GM12878 (cell line): Measurements from ENCODE around the gene TXNRD3. TPM values are rescaled to one million over a fixed set of nuclear protein-coding genes. Genes with fewer than 3 reads are reported as not detected.

Experiments used
- ATAC-seq: fragments of 200-7000 bp; cut with Tn5 transposase; 3 replicates; pipeline ENCODE4 v1.9.1; 2020; ENCODE audit warnings: mild to moderate bottlenecking, moderate library complexity
- BruUV-seq: library from RNA; stranded (reverse); fragments of 400-500 nt; replicated peaks from 2 replicates; lab custom pipeline; 2021; lab: Mats Ljungman, UMichigan
- CTCF ChIA-PET: fragments of 300-600 bp; sonication (Branson Sonifier 250); formaldehyde crosslinking; extraction: SDS; loops from one replicate; lab custom pipeline; 2021; ENCODE audit warnings: inconsistent platforms; lab: Yijun Ruan, JAX
- POLR2A ChIA-PET: fragments of 350-600 bp; formaldehyde crosslinking; extraction: SDS; loops from one replicate; lab custom pipeline; 2021; ENCODE audit warnings: inconsistent platforms; lab: Charles Lee
- RAD21 ChIA-PET: fragments of 300-600 bp; sonication (Branson Sonifier 250); formaldehyde crosslinking; loops from one replicate; lab custom pipeline; 2023; ENCODE audit warnings: antibody characterized with exemption; ENCODE audit not compliant: unreplicated experiment; lab: Charles Lee
- SMC1A ChIA-PET: fragments of 300-600 bp; sonication (Branson Sonifier 250); formaldehyde crosslinking; loops from one replicate; lab custom pipeline; 2023; ENCODE audit not compliant: unreplicated experiment, uncharacterized antibody; lab: Charles Lee
- DNase-seq: peaks from one replicate; pipeline ENCODE4 v3.0.0-alpha.2; 2011; ENCODE audit warnings: low read depth, low spot score
- FAIRE-seq: peaks from 3 replicates; lab custom pipeline; 2011; peaks lifted over from hg19 to GRCh38; lab: Jason Lieb, UNC
- H2AFZ ChIP-seq: 2 replicates; pipeline ENCODE4 v1.6.0; 2011; ENCODE audit warnings: low read depth, low read length, control low read depth; ENCODE audit not compliant: control insufficient read depth
- H3K27ac ChIP-seq: 2 replicates; pipeline ENCODE4 v1.5.1; 2011; ENCODE audit warnings: control low read depth; ENCODE audit not compliant: control insufficient read depth, insufficient read depth
- H3K27me3 ChIP-seq, 2 experiments: replicated peaks in 1 of 2; 2 replicates each; pipeline versions ENCODE4 v1.6.0 to v1.6.1; 2011; ENCODE audit warnings: low read length in 1 of 2; ENCODE audit not compliant: control insufficient read depth in 2 of 2, insufficient read depth in 2 of 2
- H3K36me3 ChIP-seq, 2 experiments: 2 replicates each; pipeline ENCODE4 v1.5.1; 2011; ENCODE audit warnings: low read length in 1 of 2; ENCODE audit not compliant: control insufficient read depth in 2 of 2, insufficient read depth in 2 of 2
- H3K4me1 ChIP-seq: 2 replicates; pipeline ENCODE4 v1.6.1; 2011; ENCODE audit warnings: mild to moderate bottlenecking, low read length, moderate library complexity, mixed read lengths; ENCODE audit not compliant: control insufficient read depth, insufficient read depth
- H3K4me2 ChIP-seq: 2 replicates; pipeline ENCODE4 v1.6.0; 2011; ENCODE audit warnings: control low read depth; ENCODE audit not compliant: control insufficient read depth, insufficient read depth
- H3K4me3 ChIP-seq: fragments of 200-600 bp; sonication (generic); 2 replicates; pipeline ENCODE4 v1.5.1; 2016
- H3K79me2 ChIP-seq: 2 replicates; pipeline ENCODE4 v1.6.0; 2011; ENCODE audit warnings: low read length; ENCODE audit not compliant: control insufficient read depth, insufficient read depth
- H3K9ac ChIP-seq: 2 replicates; pipeline ENCODE4 v1.8.0; 2011; ENCODE audit warnings: low read length, control low read depth, mixed read lengths; ENCODE audit not compliant: control insufficient read depth, insufficient read depth
- H3K9me3 ChIP-seq: replicated peaks from 3 replicates; pipeline ENCODE4 v1.5.1; 2011; ENCODE audit warnings: mild to moderate bottlenecking, low read length; ENCODE audit not compliant: control insufficient read depth, insufficient read depth
- H4K20me1 ChIP-seq: 2 replicates; pipeline ENCODE4 v1.6.0; 2011; ENCODE audit not compliant: control insufficient read depth, insufficient read depth
- BCLAF1 ChIP-seq: fragments of 450-650 bp; IDR thresholded peaks from 2 replicates; pipeline ENCODE4 v1.6.1; 2017; ENCODE audit warnings: antibody characterized with exemption, mild to moderate bottlenecking, moderate library complexity
- EZH2 ChIP-seq: IDR thresholded peaks from 2 replicates; pipeline ENCODE4 v1.6.1; 2012; ENCODE audit warnings: low read depth, mild to moderate bottlenecking, control low read depth, inconsistent platforms, low read length, borderline replicate concordance; ENCODE audit not compliant: control insufficient read depth
- IKZF2 ChIP-seq, 2 experiments: fragments of 450-650 bp; IDR thresholded peaks; 2 replicates each; pipeline ENCODE4 v1.6.1; 2017; ENCODE audit warnings: mild to moderate bottlenecking in 2 of 2, moderate library complexity in 2 of 2
- IRF5 ChIP-seq: fragments of 450-650 bp; IDR thresholded peaks from 2 replicates; pipeline ENCODE4 v1.6.1; 2017; ENCODE audit warnings: borderline replicate concordance
- PML ChIP-seq: IDR thresholded peaks from 2 replicates; pipeline ENCODE4 v1.6.1; 2012; ENCODE audit warnings: low read length, inconsistent platforms
- RAD51 ChIP-seq: fragments of 450-650 bp; IDR thresholded peaks from 2 replicates; pipeline ENCODE4 v1.6.1; 2016; ENCODE audit warnings: moderate library complexity, mild to moderate bottlenecking, inconsistent platforms
- SRF ChIP-seq, 2 experiments: IDR thresholded peaks; 2 replicates each; pipeline ENCODE4 v1.6.1; 2011; ENCODE audit warnings: low read depth in 2 of 2, low read length in 2 of 2, mild to moderate bottlenecking in 1 of 2, moderate library complexity in 1 of 2
- TAF1 ChIP-seq: IDR thresholded peaks from 2 replicates; pipeline ENCODE4 v1.6.1; 2011; ENCODE audit warnings: mild to moderate bottlenecking, low read depth, low read length, borderline replicate concordance
- TCF7 ChIP-seq: IDR thresholded peaks from 2 replicates; pipeline ENCODE4 v1.6.1; 2014; ENCODE audit warnings: antibody characterized with exemption, borderline replicate concordance
- WRNIP1 ChIP-seq: IDR thresholded peaks from 2 replicates; pipeline ENCODE4 v1.6.1; 2011; ENCODE audit warnings: low read depth, low read length, improper control_type of control experiment, borderline replicate concordance
- YY1 ChIP-seq: IDR thresholded peaks from 2 replicates; pipeline ENCODE4 v1.6.1; 2011; ENCODE audit warnings: low read depth, mild to moderate bottlenecking, low read length
- ZBED1 ChIP-seq: IDR thresholded peaks from 2 replicates; pipeline ENCODE4 v1.6.1; 2016; ENCODE audit warnings: borderline replicate concordance
- WGBS: methylation state at CpG from one replicate; pipeline ENCODE4 v1.1.6; 2016; ENCODE audit warnings: low lambda C conversion rate; ENCODE audit not compliant: insufficient replicate concordance, insufficient coverage; ENCODE audit errors: missing lambda C conversion rate; 5-methylcytosine and 5-hydroxymethylcytosine counted together
- in situ Hi-C: fragments of 300-500 bp; cut with MboI; formaldehyde crosslinking; loops from 9 replicates; pipeline ENCODE4 v1.14.3; 2018; ENCODE audit warnings: mixed read lengths
- intact Hi-C: fragments of 100-400 bp; cut with micrococcal nuclease; formaldehyde crosslinking; loops from one replicate; pipeline ENCODE4 v1.14.2; 2022; ENCODE audit not compliant: unreplicated experiment
- polyA plus RNA-seq, 11 experiments: library from polyadenylated mRNA; depleted of rRNA in 4 of 11; unstranded in 6 of 11; stranded (reverse) in 5 of 11; fragments of >200 nt; fragmentation: Nextera tagmentation in 4 of 11; fragmentation: Illumina TruSeq in 1 of 11; extraction: Ambion mirVana in 4 of 11; extraction: Trizol in 1 of 11; gene quantifications; 1 replicate in 1 of 11; 2 replicates in 10 of 11; pipeline versions ENCODE4 v1.2.1 to v1.2.3, GENCODE V29; 2011 to 2016; ENCODE audit warnings: inconsistent platforms in 2 of 11, missing spikeins in 2 of 11, low read depth in 1 of 11
- total RNA-seq, 4 experiments: library from RNA; depleted of rRNA in 3 of 4; stranded (reverse); fragments of >200 nt in 3 of 4; fragmentation: Illumina TruSeq in 1 of 4; extraction: Trizol in 1 of 4; gene quantifications; 2 replicates each; pipeline versions ENCODE4 v1.2.1 to v1.2.3, GENCODE V29; 2013 to 2021
- TF ChIP-seq, protein P1 (sequence below): fragments of 450-650 bp; IDR thresholded peaks from 2 replicates; pipeline ENCODE4 v1.6.1; 2016; ENCODE audit warnings: mild to moderate bottlenecking, moderate library complexity, borderline replicate concordance

Gene TXNRD3
- total and polyA plus RNA-seq, 10 of the 15 experiments (the other 5 are each of a cell fraction or from before 2014, with no cell fraction given), result not detected

DNA sequence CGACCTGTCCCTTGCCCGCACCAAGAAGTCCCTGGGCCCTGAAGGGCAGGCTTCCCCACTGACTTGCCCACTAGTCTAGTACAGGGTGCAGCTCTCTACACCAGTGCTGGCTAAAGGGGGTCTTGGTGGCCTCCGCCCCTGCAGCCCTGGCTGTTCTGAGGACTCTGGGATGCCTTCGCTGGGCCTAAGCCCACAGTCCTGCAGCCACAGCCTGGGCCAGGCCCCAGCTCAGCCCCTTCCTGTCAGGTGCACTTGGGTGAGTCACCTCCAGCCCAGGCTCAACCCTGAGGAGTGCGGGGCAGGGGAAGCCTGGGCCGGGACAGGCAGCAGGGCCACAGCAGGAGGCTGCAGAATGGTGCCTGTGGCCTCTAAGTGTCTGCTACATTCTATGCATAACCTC, 97.2 kb downstream of the TXNRD3 start:
- Histone ChIP-seq H3K27me3 (no peaks in the 10 kb centered on the region; a peak in 2 of 4 replicates), H3K27ac (no peak overlapping the region), H4K20me1 (no peaks in the 10 kb centered on the region), H3K9ac (no peak overlapping the region), H3K79me2 (no peaks in the 10 kb centered on the region), H3K4me1 (no peaks in the 10 kb centered on the region), H3K4me2 (no peak overlapping the region), H2AFZ (no peak overlapping the region), H3K9me3 (no peaks in the 10 kb centered on the region; the same call in 2 of the 3 replicates), H3K36me3 (no peaks in the 10 kb centered on the region), H3K4me3 (no peak overlapping the region)
- SMC1A ChIA-PET, result no interaction called here
- no peak for FAIRE-seq
- no peak for DNase-seq
- in situ Hi-C loops (no loop called here), intact Hi-C loops (no loop called here)
- POLR2A ChIA-PET, result no interaction called here
- ATAC-seq, result no peak
- 47% methylated on average over 6 of the region's 6 CpGs for WGBS
- TF ChIP-seq IKZF2 (IDR thresholded peaks at IDR 0.05), result no peak
- no peak for TF ChIP-seq EZH2
- no peak for TF ChIP-seq WRNIP1
- no peak for TF ChIP-seq RAD51
- TF ChIP-seq TCF7, result no peak
- TF ChIP-seq ZBED1, result no peak
- TF ChIP-seq TAF1, result no peak
- TF ChIP-seq IRF5, result no peak
- TF ChIP-seq PML, result no peak
- no peak for TF ChIP-seq BCLAF1
- TF ChIP-seq YY1, result no peak
- no peak for TF ChIP-seq SRF (IDR thresholded peaks at IDR 0.05; ENCODE audit: low read depth in 2 of 2, low read length in 2 of 2)
- TF ChIP-seq, protein P1, sequence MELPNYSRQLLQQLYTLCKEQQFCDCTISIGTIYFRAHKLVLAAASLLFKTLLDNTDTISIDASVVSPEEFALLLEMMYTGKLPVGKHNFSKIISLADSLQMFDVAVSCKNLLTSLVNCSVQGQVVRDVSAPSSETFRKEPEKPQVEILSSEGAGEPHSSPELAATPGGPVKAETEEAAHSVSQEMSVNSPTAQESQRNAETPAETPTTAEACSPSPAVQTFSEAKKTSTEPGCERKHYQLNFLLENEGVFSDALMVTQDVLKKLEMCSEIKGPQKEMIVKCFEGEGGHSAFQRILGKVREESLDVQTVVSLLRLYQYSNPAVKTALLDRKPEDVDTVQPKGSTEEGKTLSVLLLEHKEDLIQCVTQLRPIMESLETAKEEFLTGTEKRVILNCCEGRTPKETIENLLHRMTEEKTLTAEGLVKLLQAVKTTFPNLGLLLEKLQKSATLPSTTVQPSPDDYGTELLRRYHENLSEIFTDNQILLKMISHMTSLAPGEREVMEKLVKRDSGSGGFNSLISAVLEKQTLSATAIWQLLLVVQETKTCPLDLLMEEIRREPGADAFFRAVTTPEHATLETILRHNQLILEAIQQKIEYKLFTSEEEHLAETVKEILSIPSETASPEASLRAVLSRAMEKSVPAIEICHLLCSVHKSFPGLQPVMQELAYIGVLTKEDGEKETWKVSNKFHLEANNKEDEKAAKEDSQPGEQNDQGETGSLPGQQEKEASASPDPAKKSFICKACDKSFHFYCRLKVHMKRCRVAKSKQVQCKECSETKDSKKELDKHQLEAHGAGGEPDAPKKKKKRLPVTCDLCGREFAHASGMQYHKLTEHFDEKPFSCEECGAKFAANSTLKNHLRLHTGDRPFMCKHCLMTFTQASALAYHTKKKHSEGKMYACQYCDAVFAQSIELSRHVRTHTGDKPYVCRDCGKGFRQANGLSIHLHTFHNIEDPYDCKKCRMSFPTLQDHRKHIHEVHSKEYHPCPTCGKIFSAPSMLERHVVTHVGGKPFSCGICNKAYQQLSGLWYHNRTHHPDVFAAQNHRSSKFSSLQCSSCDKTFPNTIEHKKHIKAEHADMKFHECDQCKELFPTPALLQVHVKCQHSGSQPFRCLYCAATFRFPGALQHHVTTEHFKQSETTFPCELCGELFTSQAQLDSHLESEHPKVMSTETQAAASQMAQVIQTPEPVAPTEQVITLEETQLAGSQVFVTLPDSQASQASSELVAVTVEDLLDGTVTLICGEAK, result no peak
- RAD21 ChIA-PET, result no interaction called here
- CTCF ChIA-PET, result no interaction called here
- no TSS peak for BruUV-seq
